ENCODE measurements around the gene TMEM139.

The TMEM139 gene

GRCh38 chr7:143263266-143264195 is 21.2 kb upstream of the TMEM139 start, which contains the start of gene GSTK1 (continued):
- TF ChIP-seq GLIS1 (tag by site-specific recombination; IDR thresholded peaks at IDR 0.05) (peak; percentile 83), PRDM4 (tag by site-specific recombination; IDR thresholded peaks at IDR 0.05) (no peak), ZNF354C (tag by site-specific recombination; IDR thresholded peaks at IDR 0.05; ENCODE audit: borderline replicate concordance, low read depth) (no peak), ZBTB49 (tag by site-specific recombination; IDR thresholded peaks at IDR 0.05; ENCODE audit: low read depth) (no peak), ZNF677 (tag by site-specific recombination; IDR thresholded peaks at IDR 0.05) (no peak), ZNF398 (tag by site-specific recombination; IDR thresholded peaks at IDR 0.05) (no peak), GLI2 (tag by site-specific recombination; IDR thresholded peaks at IDR 0.05; ENCODE audit: borderline replicate concordance, low read depth) (no peak), ZBTB1 (tag by site-specific recombination; IDR thresholded peaks at IDR 0.05) (no peak), ZBTB44 (tag by site-specific recombination; IDR thresholded peaks at IDR 0.05) (no peak), ZNF610 (tag by site-specific recombination; IDR thresholded peaks at IDR 0.05; ENCODE audit: borderline replicate concordance) (0 out of 2 replicates have a peak, but pooled peaks have one; percentile 42), MEIS1 (CRISPR knock-in tag; IDR thresholded peaks at IDR 0.05; ENCODE audit: borderline replicate concordance) (no peak), INSM2 (tag by site-specific recombination; IDR thresholded peaks at IDR 0.05) (no peak), HOXA7 (CRISPR knock-in tag; IDR thresholded peaks at IDR 0.05; ENCODE audit: borderline replicate concordance) (no peak), ZNF404 (tag by site-specific recombination; IDR thresholded peaks at IDR 0.05) (no peak), ZNF19 (tag by site-specific recombination; IDR thresholded peaks at IDR 0.05; ENCODE audit: low read depth) (no peak), ZNF239 (tag by site-specific recombination; IDR thresholded peaks at IDR 0.05) (no peak), ZNF280D (tag by site-specific recombination; IDR thresholded peaks at IDR 0.05) (no peak), ZSCAN23 (tag by site-specific recombination; IDR thresholded peaks at IDR 0.05) (no peak), ZNF155 (tag by site-specific recombination; IDR thresholded peaks at IDR 0.05) (no peak), CTCF (tag by site-specific recombination; IDR thresholded peaks at IDR 0.05) (no peak), SP7 (tag by site-specific recombination; IDR thresholded peaks at IDR 0.05) (peak; percentile 68), ZNF555 (tag by site-specific recombination; conservative IDR thresholded peaks at IDR 0.05) (no peak)

Measured in HEK293 (cell line).